HG03108 (cell line): ENCODE measurements around the gene FAM9A.

ENCODE experiments used
- ATAC-seq: cut with Tn5 transposase; IDR thresholded peaks from one replicate; pipeline ENCODE4 v1.9.1; 2021; ENCODE audit warnings: moderate library complexity; ENCODE audit not compliant: unreplicated experiment

The FAM9A gene

GRCh38 chrX:8801041-8801599, at the start of gene FAM9A:
Gene FAM9A (minus strand): TSS chrX:8801383. CDS start chrX:8800171, 1,212 bp downstream.
- no peak for ATAC-seq

- no peak for ATAC-seq
Observed at GRCh38 chrX:8850478-8850877, 49.3 kb upstream of the FAM9A start.

GRCh38 chrX:8849945-8850344, 48.8 kb upstream of the FAM9A start:
- no peak for ATAC-seq

DNA sequence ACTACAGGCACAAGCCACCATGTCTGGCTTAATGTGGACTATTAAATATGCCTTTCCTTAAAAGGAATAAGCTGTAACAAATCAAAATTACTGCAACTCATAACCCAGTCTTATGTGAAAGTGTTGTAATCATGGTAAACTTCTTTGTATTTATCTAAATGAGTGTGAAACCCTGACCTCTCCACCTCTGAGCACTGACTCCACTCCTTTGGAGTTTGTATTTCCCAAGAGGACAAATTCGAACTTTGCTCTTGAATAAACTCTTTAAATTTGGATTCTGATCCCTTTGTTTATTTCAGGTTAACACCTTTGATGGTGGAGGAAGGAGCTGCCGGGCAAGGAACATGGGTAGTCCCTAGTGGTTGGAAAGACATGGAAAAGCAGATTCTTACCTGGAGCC, 48.3 kb upstream of the FAM9A start:
- ATAC-seq = no peak

DNA sequence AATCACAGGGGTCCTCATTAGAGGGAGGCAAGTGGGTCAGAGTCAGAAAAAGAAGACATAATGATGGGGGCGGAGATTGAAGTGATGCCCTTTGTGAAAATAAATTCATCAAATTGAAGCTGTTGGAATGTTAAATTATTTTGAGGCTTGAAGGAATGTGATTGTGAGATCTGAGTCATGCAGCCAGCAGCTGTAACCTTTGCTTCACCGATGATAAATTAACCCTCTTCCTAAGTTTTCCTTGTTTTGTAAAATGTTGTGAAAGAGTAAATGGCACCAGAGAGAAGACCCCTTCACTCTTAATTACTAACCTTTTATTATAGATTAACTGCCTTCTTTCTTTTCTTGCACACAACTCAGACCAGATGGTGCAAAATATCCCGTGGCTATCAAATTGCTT, 47.7 kb upstream of the FAM9A start:
- no peak for ATAC-seq

- ATAC-seq = no peak
Observed at GRCh38 chrX:8848441-8848840, 47.3 kb upstream of the FAM9A start.

- no peak for ATAC-seq
Observed at GRCh38 chrX:8847360-8847759, 46.2 kb upstream of the FAM9A start.

DNA sequence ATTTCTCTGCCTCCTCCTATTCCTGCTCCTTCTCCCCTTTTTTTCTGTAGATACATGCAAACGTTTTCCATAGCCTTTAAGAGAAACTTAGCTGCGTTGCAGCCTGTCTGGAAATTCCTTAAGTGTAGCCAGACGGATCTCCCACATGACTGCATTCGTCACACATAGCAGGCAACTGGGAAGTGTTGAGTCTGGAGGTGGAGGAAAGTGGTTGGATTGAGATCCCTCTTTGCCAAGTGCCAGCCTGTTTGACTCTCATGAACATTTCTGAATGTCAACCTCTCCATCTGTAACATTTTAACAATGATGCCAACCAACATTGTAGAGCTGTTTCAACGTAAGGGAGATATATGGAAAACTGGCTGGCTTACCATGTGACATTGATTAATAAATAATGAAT, 45.1 kb upstream of the FAM9A start:
- no peak for ATAC-seq

DNA sequence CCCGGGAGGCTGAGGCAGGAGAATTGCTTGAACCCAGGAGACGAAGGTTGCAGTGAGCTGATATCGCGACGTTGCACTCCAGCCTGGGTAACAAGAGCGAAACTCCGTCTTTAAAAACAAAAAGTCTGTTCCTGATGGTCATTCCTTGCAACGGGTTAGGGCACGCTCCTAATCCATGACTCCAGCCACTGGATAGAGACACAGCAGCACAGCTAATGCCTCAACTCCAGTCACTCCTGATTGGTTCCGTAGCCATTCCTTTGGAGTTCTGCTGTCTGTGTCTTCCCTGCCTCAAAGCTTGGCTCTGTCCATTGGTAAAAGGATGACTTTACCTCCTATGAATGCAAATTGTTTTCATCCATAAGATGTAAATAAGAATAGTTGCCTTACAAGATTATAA, 44.3 kb upstream of the FAM9A start:
- ATAC-seq = no peak

DNA sequence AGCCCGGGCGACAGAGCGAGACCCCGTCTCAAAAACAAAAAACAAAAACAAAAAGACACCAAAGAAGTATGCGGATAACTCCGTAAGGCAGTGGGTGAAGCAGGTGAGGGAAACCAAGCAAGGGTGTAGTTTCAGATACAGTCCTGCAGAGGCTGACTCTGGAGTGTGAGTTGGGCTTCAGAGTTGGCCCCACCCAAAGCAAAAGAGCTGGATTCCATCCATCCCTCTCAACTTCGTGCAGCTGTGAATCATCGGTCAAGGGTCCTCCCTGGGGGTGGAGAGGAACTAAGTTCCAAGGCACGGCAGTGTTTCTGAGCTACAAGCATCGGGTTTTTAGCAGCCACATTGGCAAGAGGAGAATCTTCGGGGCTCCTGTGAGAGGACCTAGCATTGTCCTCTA, 43.9 kb upstream of the FAM9A start:
- no peak for ATAC-seq

GRCh38 chrX:8844157-8844556, 43.0 kb upstream of the FAM9A start:
- ATAC-seq = no peak

GRCh38 chrX:8841911-8842310, 40.7 kb upstream of the FAM9A start:
- no peak for ATAC-seq

DNA sequence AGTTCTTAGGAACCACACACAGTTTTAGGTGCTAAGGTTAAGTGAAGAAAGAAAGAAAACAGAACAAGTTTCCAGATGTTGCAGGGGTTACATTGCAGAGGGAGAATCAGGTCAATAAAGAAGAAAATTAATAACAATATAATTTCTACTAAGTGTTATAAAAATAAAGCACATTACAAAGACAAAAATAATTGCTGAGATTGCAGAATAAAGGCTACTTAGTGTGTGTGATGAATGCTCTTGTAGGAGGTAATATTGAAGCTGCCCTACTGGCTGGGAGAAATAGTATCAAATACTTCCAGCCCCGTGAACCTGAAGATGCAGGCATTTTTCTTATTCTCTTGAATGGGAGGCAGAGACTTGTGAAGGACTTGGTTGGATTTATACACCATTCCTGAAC, 33.2 kb upstream of the FAM9A start:
- no peak for ATAC-seq

DNA sequence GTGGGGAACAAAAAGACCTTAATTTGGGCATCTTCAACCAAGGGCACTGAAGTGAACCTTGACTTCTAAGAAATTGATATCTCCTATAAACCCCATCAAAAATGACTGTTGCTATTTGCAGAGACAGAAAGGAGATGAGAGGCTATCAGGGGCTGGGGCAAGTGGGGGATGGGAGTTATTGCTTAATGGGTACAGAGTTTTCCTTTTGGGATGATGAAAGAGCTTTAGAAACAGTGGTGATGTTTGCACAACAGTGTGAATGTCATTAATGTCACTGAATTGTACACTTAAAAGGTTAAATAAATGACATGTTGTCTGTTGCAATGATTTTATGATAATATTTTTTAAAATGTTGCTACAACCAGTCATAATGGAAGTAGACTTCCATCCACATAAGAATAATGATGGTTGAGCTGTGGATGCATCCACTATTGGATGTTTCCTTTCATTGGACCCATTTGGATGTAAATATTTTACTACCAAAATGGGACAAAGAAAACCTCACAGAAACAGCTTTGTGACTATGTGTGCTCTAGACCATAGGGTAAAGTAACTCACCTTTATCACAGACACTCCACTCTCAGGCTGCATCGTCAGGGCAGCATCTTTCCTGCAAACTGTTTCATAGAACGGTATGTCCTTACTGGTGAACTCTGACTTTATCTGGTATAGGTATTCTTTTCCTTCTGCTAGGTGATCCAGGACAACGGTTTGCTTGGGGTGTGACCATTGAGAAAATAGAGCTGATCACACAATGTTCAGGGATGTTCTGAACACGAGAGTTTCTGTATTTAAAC, 31.6 kb upstream of the FAM9A start:
- no peak for ATAC-seq

GRCh38 chrX:8823698-8824097, 22.5 kb upstream of the FAM9A start:
- no peak for ATAC-seq

DNA sequence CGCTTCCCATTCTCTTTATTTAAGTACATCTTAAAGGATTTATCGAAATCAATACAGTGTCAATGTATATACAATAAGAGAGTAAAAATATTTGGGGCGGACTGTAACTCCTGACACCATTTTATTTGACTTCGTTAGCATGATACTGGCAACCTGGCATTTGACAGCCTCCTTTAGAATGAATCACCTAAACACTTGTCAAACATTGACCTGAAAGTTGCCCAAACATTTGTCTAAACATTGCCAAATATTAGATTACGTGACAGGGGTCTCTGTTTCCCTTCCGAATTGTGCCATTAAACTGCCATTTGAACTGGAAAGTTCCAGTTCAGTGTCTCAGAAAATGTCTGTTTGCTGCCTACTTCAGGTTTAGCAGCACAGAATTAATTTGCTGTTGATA, 20.8 kb upstream of the FAM9A start:
- ATAC-seq = no peak

GRCh38 chrX:8820910-8821527, 19.8 kb upstream of the FAM9A start:
- no peak for ATAC-seq

DNA sequence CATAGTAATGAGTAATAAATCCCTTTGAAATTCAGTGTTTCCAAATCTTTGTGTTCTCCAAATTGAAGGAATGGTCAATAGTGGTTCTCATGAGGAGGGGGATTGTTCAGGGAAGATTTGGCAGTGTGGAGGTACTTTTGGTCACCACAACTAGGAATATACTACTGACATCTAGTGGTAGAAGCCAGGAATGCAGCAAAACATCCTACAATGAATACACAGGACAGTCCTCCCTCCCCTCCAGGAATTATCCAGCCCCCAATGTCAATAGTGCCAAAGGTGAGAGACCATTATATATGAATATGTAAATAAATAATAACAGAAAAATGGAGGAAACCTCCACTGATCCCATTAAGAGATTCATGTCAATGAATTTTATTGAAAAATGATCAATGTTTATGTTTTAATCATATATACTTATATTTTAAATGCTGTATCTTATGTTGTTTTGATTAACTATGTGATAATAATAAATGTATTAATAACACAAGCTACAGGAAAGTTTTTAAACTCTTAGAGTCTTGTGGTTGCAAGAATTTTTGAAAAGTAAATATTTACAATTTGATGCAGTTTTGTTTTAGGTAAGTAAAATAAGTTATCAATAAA, 14.4 kb upstream of the FAM9A start:
- no peak for ATAC-seq

DNA sequence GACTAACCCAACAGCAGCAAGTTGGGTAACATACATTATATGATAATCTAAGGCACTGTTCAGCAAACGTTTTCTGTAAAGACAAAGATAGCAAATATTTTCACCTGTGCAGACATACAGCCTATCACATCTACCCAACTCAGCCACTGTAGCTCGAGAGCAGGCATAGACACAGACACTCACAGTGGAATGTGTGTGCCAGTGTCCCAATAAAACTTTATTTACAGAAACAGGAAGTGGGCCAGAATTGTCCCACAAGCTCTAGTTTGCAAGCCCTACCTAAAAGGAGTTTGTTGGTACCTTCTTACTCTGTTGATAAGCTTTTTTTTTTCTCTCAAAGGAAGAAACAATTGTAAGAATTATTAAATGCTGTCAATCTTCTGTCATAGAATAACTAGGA, 11.9 kb upstream of the FAM9A start:
- no peak for ATAC-seq

DNA sequence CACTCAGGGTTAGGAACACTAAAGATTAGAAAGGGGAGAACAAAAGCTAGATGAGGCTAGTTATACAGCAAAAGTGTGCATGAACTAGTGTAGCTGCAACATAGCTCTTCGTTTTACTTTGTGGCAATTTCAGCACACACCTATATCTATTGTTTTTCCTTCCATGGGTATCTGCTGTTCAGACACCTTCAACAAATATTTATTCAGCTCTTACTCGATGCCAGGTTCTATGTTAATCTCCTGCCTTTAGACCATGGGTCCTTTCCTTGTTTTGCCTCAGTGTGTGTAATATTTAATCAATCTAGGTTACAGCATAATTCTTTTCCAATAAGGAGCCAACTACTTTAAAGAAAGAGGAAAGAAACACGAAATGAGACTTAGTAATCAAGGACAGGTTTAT, 10.4 kb upstream of the FAM9A start:
- ATAC-seq = no peak

GRCh38 chrX:8808661-8809060, 7.5 kb upstream of the FAM9A start:
- ATAC-seq = no peak

DNA sequence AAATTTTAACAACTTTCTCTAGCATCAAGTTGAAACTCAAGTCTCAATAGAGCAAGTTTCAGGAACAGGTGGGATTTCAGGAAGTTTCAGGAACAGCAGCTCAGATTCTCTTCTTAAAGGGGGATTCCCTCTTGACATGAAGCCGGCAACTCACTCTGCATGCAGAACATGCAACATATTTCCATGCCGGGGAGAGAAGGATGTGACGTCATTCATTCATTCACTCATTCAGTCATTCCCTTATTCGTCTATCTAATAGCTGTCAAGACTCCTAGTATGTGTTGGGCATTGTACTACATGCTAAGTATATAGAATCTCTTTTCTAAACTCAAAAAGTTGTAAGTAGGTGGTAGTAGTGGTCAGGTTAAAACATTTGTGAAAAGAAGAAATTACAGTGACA, 4.8 kb upstream of the FAM9A start:
- ATAC-seq = no peak
